GM21619 (cell line): ENCODE results near the gene GNPDA2.

ENCODE experiments used
- ATAC-seq: cut with Tn5 transposase; IDR thresholded peaks from one replicate; pipeline ENCODE4 v1.9.1; 2021; ENCODE audit not compliant: unreplicated experiment

Gene GNPDA2

DNA sequence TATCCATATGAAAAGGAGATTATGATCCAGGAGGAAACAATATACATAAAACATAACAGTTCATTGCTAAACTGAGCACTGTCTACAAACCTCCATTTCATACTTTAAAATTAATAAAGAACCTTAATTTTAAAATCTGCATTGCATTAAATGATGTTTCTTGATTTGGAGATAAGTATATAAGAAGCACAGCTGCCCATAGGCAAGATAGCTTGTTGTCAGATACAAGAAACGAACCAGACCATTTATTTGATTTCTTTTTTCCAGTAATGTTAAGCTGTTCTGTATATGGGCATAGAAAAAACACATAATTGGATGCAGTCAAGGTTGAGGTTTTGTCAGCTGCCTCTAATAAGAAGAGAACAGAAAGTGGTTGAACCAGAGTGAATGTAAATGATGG is 41.7 kb downstream of the GNPDA2 start:
- no peak for ATAC-seq

DNA sequence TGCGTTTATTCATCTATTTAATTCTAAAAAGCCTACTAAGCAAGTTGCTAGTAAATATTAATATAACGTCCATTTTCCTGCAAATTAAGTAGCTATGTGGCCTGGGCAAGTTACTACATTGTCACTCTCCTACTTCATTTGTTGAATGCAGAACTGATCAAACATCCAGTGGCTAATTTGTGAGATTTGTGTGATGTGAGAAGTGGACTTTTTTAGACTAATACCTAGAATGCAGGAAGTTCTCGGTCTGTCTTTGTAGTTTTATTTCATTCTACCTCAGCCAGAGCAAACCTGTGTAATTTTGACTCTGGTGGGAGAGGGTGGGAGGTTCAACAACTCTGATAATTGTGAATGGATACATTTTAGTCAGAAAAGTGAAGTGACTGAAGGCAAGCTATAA is 47.3 kb downstream of the GNPDA2 start:
- ATAC-seq: no peak

DNA sequence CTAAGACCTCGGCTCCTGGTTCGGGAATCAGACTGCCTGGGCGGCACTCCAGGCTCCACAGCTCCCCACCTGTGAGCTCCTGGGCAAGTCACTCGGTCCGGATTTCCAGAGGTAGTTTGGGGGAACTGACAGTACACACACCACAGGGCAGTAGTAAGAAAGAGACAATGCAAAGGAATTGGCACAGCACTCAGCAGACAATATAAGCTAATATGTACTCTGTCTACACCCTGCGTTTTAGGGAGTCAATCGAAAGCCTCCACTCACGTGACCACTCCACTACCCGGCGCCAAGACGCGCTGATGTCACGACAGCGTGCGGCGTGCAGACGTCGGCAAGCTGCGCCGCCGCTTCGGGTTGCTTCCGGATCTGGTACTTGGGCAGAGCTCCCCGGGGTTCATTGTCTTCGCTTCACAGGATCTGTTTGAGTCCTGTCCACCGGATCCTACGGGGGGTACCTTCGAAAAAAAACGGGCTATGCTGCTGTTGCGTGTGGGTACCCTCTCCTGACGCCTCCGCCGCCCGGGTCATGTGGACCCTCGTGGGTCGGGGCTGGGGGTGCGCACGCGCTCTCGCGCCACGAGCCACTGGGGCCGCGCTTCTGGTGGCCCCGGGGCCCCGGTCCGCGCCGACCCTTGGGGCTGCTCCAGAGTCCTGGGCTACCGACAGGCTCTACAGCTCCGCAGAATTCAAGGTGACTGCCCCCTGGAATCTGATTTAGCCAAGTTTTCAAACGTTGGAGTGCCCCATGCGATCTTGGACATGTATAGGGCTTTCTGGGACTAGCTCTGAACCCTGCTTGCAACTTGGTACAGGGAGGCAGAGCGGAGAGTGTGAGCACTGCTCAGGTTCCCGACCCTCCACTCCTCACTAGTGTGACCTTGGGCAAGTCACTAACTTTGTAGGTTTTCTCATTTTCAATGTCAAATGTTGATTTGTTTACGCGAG is 48.0 kb downstream of the GNPDA2 start, which contains the start of gene GUF1:
GUF1 (plus strand) TSS at position 327 of the 948 bp plus-strand sequence; CDS start at position 530, 203 bp downstream.
- peak; percentile 95 for ATAC-seq

DNA sequence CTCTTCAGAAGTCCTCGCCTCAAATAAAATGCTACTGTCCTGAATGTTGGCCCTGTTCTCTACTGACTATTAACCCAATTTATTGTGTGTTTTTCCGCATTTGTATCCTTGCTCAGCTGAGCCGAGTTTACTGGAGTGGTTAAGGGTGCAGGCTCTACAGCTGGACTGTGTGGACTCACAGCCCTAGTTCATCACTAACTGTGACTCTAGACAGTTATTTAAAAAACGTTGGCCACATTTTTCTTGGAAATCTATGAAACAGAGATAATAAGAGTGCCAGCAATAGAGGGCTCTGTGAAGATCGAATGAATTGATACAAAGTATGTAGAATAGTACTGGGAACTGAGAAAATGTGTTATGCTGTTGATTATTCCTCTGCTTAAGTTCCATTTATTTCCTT is 51.0 kb downstream of the GNPDA2 start:
- ATAC-seq: no peak

DNA sequence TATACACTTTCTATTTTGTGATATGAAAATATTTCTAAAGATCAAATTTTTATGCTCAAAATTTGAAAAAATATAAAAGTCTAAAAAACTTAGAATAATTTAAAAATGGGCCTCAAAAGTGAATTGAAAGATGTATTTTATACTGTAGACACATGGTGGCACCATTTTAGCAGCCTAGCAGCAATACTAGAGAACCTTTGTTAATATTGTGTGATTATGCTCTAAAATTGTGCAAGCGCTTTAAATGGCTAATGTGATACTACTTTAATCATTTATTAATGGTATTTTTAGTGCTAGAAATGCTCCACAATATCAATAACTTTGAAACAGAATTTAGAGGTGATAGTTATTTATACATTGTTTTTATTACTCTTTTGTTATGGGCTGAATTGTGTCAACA is 51.9 kb downstream of the GNPDA2 start:
- ATAC-seq: no peak

DNA sequence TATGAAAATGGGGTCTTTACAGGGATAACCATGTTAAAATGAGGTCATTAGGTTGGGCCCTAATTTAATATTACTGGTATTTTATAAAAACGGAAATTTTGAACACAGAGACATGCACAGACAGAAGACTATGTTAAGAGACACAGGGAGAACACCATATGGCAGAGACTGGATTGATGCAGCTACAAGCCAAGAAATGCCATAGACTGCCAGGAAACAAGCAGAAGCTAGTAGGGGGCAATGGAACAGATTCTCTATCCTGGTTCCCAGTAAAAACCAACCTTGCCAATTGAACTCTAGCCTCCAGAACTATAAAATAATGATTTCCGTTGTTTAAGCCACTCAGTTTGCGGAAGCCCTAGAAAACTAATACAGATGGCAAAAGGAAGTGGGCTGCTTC is 54.7 kb downstream of the GNPDA2 start:
- ATAC-seq: no peak

DNA sequence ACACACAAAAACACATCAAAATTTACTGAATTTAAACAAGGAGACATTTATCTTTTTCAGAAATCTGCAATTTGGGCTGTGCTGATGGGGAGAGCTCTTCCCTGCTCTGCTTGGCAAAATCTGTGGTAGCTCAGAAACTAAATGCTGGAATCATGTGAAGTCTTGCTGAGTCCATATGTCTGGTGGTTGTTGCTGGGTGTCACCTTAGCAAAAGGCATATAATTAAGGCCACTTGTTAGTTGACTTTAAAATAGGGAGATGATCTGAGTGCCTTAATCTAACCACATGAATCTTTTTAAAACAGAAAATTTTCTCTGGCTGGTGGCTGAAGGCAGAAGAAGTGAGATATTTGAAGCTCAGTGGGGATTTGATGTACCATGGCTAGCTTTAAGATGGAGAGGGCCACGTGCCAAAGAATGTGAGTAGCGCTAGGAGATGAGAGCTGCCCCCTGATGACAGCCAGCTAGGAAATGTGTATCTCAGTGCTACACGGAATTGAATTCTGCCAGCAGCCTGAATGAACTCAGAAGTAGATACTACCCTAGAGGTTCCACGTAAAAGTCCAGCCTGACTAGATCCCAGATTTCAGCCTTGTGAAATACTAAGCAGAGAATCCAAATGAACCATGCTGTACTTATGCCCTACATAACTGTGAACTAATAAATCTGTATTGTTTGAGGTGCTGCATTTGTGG is 55.7 kb downstream of the GNPDA2 start:
- no peak for ATAC-seq

DNA sequence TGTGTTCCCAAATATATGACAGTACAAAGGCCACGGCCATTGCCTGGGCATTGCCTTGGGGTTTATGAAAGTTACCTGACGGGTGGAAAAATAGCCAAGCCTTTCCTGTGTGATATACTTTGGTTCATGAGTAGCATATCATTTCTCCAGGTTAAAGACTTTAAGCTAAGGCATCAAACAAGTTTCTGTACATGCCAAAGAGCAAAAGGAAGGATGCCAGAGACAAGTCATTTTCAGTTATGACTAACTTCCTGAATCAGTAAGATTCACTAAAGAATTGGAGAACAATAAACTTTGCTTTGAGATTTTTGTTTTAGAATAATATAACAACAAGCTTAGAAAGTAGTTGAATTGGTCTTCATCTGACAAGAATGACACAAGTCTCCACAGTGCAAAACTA is 57.8 kb downstream of the GNPDA2 start:
- no peak for ATAC-seq

DNA sequence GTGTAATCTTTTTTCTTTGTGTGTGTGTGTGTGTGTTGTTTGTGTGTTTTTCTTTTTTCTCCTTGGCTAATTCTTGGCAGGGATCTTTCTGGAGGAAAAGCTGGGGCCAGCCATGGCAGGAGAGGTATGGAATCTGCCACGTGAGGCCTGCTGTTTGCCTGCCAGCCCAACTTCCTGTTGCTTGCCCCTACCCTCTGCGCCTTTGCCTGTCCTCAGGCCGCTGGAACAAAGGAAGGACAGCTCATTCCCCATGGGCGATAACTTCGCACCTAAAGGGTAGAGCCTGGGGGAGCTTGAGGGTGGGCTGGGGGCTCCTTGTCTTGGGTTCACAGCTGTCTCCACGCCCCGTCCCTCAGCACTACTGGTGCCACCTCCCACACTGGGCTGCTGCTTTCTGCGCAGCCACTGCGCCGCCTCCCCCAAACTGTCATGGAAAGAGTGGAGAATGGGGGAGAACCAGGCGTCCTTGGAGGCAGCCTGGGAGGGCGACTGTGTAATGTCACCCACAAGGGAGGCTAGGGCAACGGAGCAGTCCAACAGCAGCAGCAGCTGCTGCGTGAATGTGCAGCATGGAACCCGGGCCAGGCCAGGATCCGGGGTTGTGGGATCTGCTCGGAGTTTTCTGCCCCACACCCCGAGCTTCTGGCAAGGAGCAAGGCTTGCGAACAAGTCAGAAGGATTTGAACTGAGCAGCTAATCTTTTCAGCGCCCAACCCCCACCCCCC is 62.7 kb downstream of the GNPDA2 start:
- no peak for ATAC-seq

DNA sequence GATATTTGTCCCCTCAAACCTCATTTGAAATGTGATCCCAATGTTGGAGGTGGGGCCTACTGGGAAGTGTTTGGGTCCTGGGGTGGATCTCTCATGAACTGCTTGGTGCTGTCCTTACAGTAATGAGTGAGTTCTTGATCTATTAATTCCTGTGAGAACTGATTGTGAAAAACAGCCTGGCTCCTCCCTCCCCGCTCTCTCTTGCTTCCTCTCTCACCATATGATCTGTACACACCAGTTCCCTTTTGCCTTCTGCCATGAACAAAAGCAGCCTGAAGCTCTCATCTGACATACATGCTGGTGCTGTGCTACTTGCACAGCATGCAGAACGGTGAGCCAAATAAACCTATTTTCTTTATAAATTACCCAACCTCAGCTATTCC is 63.7 kb downstream of the GNPDA2 start:
- no peak for ATAC-seq

DNA sequence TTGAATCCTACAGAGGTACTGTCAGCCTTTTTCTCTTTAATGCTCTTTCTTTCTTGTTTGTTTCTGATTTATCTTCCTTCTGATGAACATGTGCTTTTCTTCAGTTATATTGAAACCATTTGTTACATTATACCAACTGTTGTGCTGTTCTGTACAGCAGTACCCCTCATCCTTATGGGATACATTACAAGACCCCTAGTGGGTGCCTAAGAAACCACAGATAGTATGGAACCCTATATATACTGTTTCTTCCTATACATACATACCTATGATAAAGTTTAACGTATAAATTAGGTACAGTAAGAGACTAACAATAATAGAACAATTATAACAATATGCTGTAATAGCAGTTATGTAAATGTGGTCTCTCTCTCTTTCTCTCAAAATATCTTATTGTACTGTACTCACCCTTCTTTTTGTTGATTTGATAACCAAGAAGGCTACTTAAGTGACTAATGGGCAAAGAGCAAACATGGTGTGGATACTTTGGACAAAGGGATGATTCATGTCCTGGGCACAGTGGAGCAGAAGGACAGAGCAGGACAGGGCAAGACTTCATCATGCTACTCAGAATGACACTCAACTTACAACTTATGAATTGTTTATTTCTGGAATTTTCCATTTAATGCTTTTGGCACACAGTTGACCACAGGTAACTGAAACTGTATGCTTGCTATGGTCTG is 64.3 kb downstream of the GNPDA2 start:
- ATAC-seq: no peak

DNA sequence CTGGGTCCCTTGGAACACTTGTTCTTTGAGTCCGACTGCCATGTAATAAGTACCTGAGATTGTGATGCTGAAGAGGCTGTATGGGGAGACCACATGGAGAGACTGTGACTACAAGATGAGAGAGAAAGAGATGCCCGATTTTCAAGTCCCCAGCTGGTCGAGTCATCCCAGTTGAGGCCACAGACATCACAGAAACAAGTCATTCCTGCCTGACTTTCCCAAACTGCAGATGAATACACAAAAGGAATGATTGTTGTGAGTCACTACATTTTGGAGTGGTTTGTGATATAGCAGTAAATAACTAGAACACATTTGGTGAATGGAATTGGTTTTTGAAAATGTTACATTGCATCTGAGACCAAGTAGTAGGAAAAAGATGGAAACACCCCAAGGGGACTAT is 66.0 kb downstream of the GNPDA2 start:
- ATAC-seq: no peak

DNA sequence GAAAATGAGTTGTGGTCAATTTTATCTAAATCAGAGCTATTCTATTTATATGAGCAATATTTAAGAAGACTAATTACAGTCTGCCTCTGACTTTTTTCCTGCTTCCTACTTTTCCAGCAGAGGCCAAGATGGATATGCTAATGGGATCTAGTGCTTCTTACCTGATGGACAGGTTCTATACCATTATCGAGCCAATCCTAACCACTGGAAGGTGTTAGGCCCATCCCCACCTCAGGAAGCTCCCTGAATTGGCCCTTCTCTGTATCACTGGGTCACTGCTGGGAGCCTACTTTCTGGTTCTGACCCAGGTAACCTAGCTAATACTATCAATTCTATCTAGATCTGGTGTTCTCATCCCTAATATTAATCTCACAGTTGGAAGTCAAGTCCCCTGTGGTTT is 74.4 kb downstream of the GNPDA2 start:
- ATAC-seq: no peak
